GM23248 (cell line): ENCODE results near the gene MRPS18C. TPM values are rescaled to one million over a fixed set of nuclear protein-coding genes. Genes with fewer than 3 reads are reported as not detected.

ENCODE experiments used
- DNase-seq: peaks from one replicate; pipeline ENCODE4 v3.0.0-alpha.2; 2015
- H2AFZ ChIP-seq: fragments of 200-600 bp; sonication (generic); 2 replicates; pipeline ENCODE4 v1.6.1; 2016; ENCODE audit warnings: antibody characterized with exemption
- H3F3A ChIP-seq: fragments of 200-600 bp; sonication (generic); 2 replicates; pipeline ENCODE4 v1.6.1; 2016; ENCODE audit warnings: mild to moderate bottlenecking, antibody characterized with exemption, mixed run types; ENCODE audit not compliant: insufficient read depth
- H3K27ac ChIP-seq: fragments of 200-600 bp; sonication (generic); 2 replicates; pipeline ENCODE4 v1.5.1; 2016; ENCODE audit warnings: mild to moderate bottlenecking
- H3K27me3 ChIP-seq: fragments of 200-600 bp; sonication (generic); replicated peaks from 2 replicates; pipeline ENCODE4 v1.6.1; 2016; ENCODE audit warnings: mild to moderate bottlenecking; ENCODE audit not compliant: insufficient read depth
- H3K36me3 ChIP-seq: fragments of 200-600 bp; sonication (generic); 2 replicates; pipeline ENCODE4 v1.6.1; 2016; ENCODE audit warnings: low read depth, mild to moderate bottlenecking
- H3K4me1 ChIP-seq: fragments of 200-600 bp; sonication (generic); 2 replicates; pipeline ENCODE4 v1.6.1; 2016; ENCODE audit warnings: mild to moderate bottlenecking; ENCODE audit not compliant: insufficient read depth
- H3K4me2 ChIP-seq: fragments of 200-600 bp; sonication (generic); one replicate; pipeline ENCODE4 v1.6.1; 2016; ENCODE audit warnings: mild to moderate bottlenecking; ENCODE audit not compliant: unreplicated experiment
- H3K4me3 ChIP-seq: fragments of 200-600 bp; sonication (generic); 2 replicates; pipeline ENCODE4 v1.5.1; 2016; ENCODE audit warnings: mild to moderate bottlenecking
- H3K79me2 ChIP-seq: fragments of 200-600 bp; sonication (generic); 2 replicates; pipeline ENCODE4 v1.6.1; 2016; ENCODE audit warnings: mild to moderate bottlenecking; ENCODE audit not compliant: insufficient read depth
- H3K9ac ChIP-seq: fragments of 200-600 bp; sonication (generic); 2 replicates; pipeline ENCODE4 v1.6.1; 2016; ENCODE audit warnings: mild to moderate bottlenecking
- H3K9me2 ChIP-seq: fragments of 200-600 bp; sonication (generic); 2 replicates; pipeline ENCODE4 v1.6.1; 2016; ENCODE audit warnings: mixed run types, mild to moderate bottlenecking, moderate library complexity; ENCODE audit not compliant: insufficient read depth
- H3K9me3 ChIP-seq: fragments of 200-600 bp; sonication (generic); one replicate; pipeline ENCODE4 v1.6.1; 2017; ENCODE audit warnings: low read depth
- H4K20me1 ChIP-seq: fragments of 200-600 bp; sonication (generic); 2 replicates; pipeline ENCODE4 v1.6.0; 2016; ENCODE audit not compliant: insufficient read depth
- EZH2 ChIP-seq: fragments of 200-600 bp; sonication (generic); IDR thresholded peaks from 2 replicates; pipeline ENCODE4 v1.6.1; 2018; ENCODE audit warnings: antibody characterized with exemption, mild to moderate bottlenecking; ENCODE audit not compliant: insufficient read depth, poor library complexity, severe bottlenecking
- EZH2phosphoT487 ChIP-seq: fragments of 200-600 bp; sonication (generic); IDR thresholded peaks from 2 replicates; pipeline ENCODE4 v1.6.1; 2018; ENCODE audit warnings: antibody characterized with exemption, moderate library complexity, mild to moderate bottlenecking, low read depth; ENCODE audit not compliant: insufficient read depth
- WGBS, 2 experiments: methylation state at CpG; one replicate each; pipeline ENCODE4 v1.1.6; 2015 to 2017; ENCODE audit warnings: low lambda C conversion rate in 2 of 2, low coverage in 1 of 2; ENCODE audit errors: missing lambda C conversion rate in 2 of 2; 5-methylcytosine and 5-hydroxymethylcytosine counted together
- in situ Hi-C: fragments of 300-500 bp; cut with MboI; formaldehyde crosslinking; loops from 2 replicates; pipeline ENCODE4 v1.15.0; 2020
- polyA plus RNA-seq: library from polyadenylated mRNA; unstranded; fragments of >200 nt; fragmentation: Nextera tagmentation; extraction: Ambion mirVana; gene quantifications from 2 replicates; pipeline ENCODE4 v1.2.1, GENCODE V29; 2016
- total RNA-seq: library from RNA; depleted of rRNA; stranded (reverse); fragments of >200 nt; shearing (Covaris generic); gene quantifications from 2 replicates; pipeline ENCODE4 v1.2.3, GENCODE V29; 2014

Gene MRPS18C
- total and polyA plus RNA-seq, 2 experiments from 2014 or later, result 15.8 to 106 TPM

DNA sequence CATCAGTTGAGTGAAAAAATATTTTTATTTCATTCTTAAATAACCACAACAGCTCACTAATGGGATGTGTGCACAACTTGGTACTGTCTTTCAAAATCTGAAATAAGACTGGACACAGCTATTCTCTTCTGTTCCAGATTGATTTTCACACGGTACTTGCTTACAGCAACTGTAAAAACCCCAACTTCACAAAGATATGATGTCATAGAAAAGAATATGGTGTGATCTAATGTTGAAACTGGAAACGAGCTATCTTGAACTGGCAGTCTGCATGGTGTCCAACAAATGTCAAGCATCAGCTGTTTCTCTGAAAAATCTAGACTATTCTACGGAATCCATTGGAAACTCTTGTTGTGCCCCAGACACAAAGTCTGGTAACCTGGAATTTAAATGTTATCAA lies 15.0 kb upstream of the MRPS18C start:
- H3K4me1 ChIP-seq, result no peaks in the 10 kb centered on the region
- H2AFZ ChIP-seq, result no peak overlapping the region
- no peaks in the 10 kb centered on the region for H3K79me2 ChIP-seq
- H3K36me3 ChIP-seq, result peaks cover 15% of the 10 kb centered on the region
- no peaks in the 10 kb centered on the region for H4K20me1 ChIP-seq
- H3K27ac ChIP-seq, result no peak overlapping the region
- TF ChIP-seq EZH2phosphoT487 (no peak), EZH2 (no peak)
- 60 to 65% methylated on average over 3 of the region's 3 CpGs for WGBS, 2 experiments
- H3K9me3 ChIP-seq, result no peaks in the 10 kb centered on the region
- in situ Hi-C loops, result no loop called here
- H3F3A ChIP-seq, result no peaks in the 10 kb centered on the region
- DNase-seq, result no peak
- no peak overlapping the region for H3K4me2 ChIP-seq
- H3K4me3 ChIP-seq, result no peak overlapping the region
- 0 out of 2 replicates have a peak, but pooled peaks cover 4% of the 10 kb centered on the region for H3K9me2 ChIP-seq
- no peak overlapping the region for H3K9ac ChIP-seq
- no peaks in the 10 kb centered on the region for H3K27me3 ChIP-seq

DNA sequence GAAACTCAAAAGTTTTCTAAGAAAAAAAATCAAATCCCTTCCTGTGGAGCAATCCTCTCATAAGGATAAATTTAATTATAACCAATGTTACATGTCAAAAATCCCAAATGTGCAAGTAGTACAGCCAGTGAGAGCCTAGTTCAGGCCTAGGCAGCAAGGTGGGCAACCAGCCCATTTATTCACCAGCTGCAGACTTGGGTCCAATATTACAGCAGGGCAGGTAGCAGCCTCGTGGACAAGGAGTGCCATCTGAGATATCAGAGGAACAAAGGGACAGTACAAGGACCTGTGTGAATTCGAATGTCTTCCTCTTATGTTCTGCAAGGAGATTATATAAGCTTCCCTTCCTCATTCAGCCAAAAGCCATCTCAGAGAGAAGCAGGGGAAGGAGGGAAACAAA lies 6.8 kb upstream of the MRPS18C start:
- in situ Hi-C loops, result no loop called here
- H3K36me3 ChIP-seq, result 0 out of 2 replicates have a peak, but pooled peaks cover 10% of the 10 kb centered on the region
- no peak overlapping the region for H3K4me2 ChIP-seq

DNA sequence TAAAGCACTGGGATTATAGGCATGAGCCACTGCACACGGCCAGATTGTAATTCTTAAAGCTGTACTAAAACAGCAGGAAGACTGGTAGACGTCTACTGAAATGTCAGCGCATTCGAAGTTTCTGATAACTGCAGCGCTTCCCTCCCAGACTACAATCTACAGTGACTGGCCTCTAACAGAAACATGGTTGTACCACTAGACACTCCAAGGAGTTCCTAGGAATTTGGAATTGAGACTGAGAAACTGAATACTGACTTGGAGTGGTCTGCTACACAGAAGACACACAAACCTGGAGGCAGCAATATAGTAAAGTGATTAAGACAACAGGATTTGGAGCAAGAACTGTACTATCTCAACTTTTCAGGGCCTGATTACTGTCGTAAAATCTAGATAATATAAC lies 1.2 kb upstream of the MRPS18C start:
- H2AFZ ChIP-seq, result peak overlapping the region; percentile 98
- 61 to 62% methylated on average over 6 of the region's 6 CpGs for WGBS, 2 experiments
- H3K4me3 ChIP-seq, result peak overlapping the region; percentile 99
- no peaks in the 10 kb centered on the region for H4K20me1 ChIP-seq
- peak overlapping the region; percentile 99 for H3K9ac ChIP-seq
- H3K27ac ChIP-seq, result peak overlapping the region; percentile 98
- peak overlapping the region; percentile 99 for H3K4me2 ChIP-seq
- H3K9me2 ChIP-seq, result no peaks in the 10 kb centered on the region
- peaks cover 4% of the 10 kb centered on the region; the same call in 1 of the 2 replicates for H3F3A ChIP-seq
- no peaks in the 10 kb centered on the region for H3K9me3 ChIP-seq
- no peak for DNase-seq
- TF ChIP-seq EZH2phosphoT487 (no peak), EZH2 (no peak)
- peaks cover 22% of the 10 kb centered on the region for H3K36me3 ChIP-seq
- peaks cover 18% of the 10 kb centered on the region; the same call in 1 of the 2 replicates for H3K4me1 ChIP-seq
- H3K79me2 ChIP-seq, result peaks cover 65% of the 10 kb centered on the region
- in situ Hi-C loops, result no loop called here
- H3K27me3 ChIP-seq, result no peaks in the 10 kb centered on the region

More for the DNA sequence above, 6.8 kb upstream of the MRPS18C start:
- Histone ChIP-seq H3K9ac (no peak overlapping the region), H3K27me3 (no peaks in the 10 kb centered on the region), H2AFZ (no peak overlapping the region), H3K9me3 (no peaks in the 10 kb centered on the region), H3K27ac (no peak overlapping the region), H3K9me2 (0 out of 2 replicates have a peak, but pooled peaks cover 4% of the 10 kb centered on the region), H3K79me2 (peaks cover 14% of the 10 kb centered on the region), H3K4me3 (no peak overlapping the region), H3K4me1 (0 out of 2 replicates have a peak, but pooled peaks cover 1% of the 10 kb centered on the region), H3F3A (no peaks in the 10 kb centered on the region), H4K20me1 (no peaks in the 10 kb centered on the region)
- WGBS, 2 experiments, result 93 to 100% methylated on average over 2 of the region's 2 CpGs
- TF ChIP-seq EZH2phosphoT487 (no peak), EZH2 (no peak)
- DNase-seq, result no peak

DNA sequence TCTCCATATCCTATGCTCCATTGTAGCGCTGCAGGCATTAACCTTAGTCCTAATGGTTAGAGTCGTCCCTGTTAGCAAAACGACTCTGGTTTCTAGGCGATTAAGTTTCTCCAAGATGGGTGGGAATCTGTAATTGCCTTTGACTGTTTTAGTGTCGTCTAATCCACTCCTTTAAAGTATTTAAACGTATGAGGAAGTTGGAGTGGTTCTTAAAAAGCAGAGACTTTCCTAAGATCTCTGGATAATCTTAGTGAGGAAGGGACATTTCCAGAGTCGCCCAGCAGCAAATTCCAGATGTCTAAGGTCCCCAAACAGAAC lies 285 bp downstream of the MRPS18C start:
- H3K36me3 ChIP-seq, result peaks cover 37% of the 10 kb centered on the region
- WGBS, 2 experiments, result 0% methylated on average over 7 of the region's 7 CpGs
- no peak for DNase-seq
- peaks cover 18% of the 10 kb centered on the region; the same call in 1 of the 2 replicates for H3K4me1 ChIP-seq
- peak overlapping the region; percentile 99 for H3K4me3 ChIP-seq
- peak overlapping the region; percentile 99 for H3K4me2 ChIP-seq
- peak overlapping the region; percentile 98 for H3K27ac ChIP-seq
- no peaks in the 10 kb centered on the region for H3K9me2 ChIP-seq
- H3K9ac ChIP-seq, result peak overlapping the region; percentile 99
- peak overlapping the region; percentile 98 for H2AFZ ChIP-seq
- TF ChIP-seq EZH2 (no peak), EZH2phosphoT487 (no peak)
- H3K79me2 ChIP-seq, result peaks cover 65% of the 10 kb centered on the region
- no peaks in the 10 kb centered on the region for H4K20me1 ChIP-seq
- no peaks in the 10 kb centered on the region for H3K27me3 ChIP-seq
- in situ Hi-C loops, result no loop called here
- H3K9me3 ChIP-seq, result no peaks in the 10 kb centered on the region
- peaks cover 8% of the 10 kb centered on the region; the same call in 1 of the 2 replicates for H3F3A ChIP-seq
